HG03159 (cell line): ENCODE measurements around the gene NAP1L4.

Source experiments
- ATAC-seq: cut with Tn5 transposase; IDR thresholded peaks from one replicate; pipeline ENCODE4 v1.9.1; 2021; ENCODE audit warnings: mild to moderate bottlenecking, moderate library complexity; ENCODE audit not compliant: unreplicated experiment

The NAP1L4 gene

DNA sequence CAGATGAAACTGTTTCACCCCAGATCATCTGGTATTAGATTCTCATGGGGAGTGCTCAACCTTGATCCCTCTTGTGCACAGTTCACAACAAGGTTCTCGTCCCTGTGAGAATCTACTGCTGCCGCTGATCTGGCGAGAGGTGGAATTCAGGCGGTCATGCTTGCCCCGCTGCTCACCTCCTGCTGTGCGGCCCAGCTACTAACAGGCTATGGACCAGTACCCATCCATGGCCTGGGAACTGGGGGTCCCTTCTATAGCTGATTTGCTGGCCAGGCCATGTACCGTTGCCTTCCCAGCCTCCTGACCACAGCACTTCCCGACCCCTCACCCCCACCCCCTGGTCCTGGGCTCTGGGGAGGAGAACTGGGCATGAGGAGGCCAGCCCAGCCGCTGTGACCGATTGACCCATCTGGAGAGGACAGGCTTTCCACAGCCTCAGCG, 65.5 kb downstream of the NAP1L4 start:
- ATAC-seq = no peak

DNA sequence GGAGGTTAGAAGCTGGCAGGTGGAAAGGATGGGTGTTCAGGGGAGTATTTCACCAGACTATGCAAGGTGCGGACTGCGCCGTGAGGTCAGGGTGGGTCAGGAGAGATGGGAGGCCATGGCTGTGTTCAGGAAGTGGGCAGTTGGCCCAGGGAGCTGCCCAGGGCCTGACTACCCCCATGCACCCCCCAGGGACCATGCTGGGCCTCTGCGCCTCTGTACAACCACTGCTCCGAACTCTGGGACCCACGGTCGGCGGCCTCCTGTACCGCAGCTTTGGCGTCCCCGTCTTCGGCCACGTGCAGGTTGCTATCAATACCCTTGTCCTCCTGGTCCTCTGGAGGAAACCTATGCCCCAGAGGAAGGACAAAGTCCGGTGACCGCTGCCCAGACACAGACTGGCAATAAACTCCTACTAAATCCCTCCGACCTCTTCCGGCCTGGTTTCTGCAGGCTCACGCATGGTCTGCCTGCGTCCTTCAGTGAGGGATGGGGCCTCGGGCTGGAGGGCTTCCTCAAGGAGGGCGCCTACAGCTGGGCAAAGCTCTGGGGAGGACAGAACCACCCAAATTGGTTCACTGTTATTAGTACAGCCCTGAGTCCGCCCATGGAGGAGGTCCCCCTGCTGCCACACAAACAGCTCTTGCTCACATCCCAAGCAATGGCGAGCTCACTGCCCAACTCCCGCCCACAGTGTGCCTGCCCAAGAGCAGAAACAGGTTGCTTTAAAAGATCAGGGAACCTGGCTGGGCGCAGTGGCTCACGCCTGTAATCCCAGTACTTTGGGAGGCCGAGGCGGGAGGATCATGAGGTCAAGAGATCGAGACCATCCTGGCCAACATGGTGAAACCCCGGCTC, 67.1 kb downstream of the NAP1L4 start:
- ATAC-seq = no peak

DNA sequence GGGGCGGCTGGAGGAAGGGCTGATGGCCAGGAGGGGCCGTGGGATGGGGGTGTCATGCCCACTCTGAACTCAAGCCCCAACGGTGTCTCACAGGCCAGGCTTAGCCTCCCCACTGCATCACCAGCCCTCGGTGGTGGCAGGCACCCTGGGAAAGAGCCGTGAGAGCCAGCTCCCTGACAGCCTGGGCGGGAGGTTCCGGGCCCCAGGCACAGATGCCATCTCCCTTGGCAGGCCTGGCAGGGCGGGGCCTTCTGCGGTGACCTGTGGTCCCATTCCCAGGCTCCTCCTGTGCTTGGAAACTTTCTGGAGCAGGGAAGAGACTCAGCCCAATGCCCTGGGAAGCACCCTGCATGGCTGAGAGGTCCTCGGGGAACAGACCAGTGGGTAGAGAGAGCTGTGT, 67.7 kb downstream of the NAP1L4 start:
- no peak for ATAC-seq

DNA sequence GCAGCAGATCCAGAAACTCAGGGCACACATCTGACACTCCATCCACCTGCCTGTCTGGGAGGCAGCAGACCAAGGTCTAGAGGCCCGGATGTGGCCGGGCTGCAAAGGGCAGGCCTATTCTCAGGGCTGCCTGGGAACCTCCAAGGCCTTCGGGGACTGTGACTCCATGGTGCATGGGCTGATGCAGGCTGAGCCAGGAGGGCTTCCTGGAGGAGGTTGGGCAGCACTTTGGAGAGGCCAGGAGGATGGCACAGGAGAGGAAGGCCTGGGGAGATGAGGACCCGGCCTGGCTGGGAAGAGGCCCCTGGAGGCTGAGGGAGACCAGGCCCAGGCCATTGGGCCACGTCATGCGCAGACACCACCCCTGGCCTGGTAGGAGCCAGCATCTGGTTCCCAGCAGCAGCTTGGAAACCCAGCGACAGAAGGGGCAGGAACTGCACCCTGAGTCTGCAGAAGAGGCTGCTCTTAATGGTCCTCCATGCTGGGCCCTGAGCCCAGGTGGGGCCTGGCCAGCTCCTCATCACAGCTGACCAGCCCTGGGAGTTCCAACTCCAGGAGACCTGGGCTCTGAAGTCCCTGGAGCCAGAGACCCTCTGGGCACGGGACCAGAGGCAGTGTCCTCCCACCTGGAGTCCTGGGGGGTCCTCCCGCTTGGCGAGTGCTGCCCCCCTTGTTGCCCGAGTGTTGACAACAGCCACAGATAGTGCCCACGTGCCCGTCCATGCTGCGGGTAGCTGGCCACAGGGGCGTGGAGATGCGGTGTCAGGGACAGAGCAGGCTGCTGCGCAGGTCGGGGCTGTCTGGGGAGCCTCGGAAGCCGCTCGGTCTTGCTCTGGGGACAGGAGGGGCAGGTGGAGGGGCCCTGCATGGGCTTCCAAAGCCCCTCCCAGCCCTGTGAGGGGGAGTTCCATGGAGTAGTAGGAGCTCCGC, 68.4 kb downstream of the NAP1L4 start:
- no peak for ATAC-seq

DNA sequence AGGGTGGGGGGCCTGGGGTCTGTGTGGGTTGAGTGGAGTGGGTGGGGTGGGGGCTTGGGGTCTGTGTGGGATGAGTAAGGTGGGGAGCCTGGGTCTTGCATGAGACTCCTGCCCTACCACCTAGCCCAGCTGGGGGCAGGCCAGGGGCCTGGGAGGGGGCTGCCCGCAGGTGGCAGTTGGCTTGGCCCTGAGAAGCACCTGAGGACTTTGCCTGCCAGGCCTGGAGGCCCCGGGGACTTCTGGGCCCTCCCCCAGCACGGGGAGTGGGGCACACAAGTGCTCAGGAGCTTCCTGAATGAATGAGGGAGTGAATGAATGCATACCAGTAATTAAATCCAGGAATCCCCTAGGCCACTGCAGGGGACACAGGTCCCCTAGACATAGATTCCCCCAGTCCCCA, 69.5 kb downstream of the NAP1L4 start:
- ATAC-seq = no peak

DNA sequence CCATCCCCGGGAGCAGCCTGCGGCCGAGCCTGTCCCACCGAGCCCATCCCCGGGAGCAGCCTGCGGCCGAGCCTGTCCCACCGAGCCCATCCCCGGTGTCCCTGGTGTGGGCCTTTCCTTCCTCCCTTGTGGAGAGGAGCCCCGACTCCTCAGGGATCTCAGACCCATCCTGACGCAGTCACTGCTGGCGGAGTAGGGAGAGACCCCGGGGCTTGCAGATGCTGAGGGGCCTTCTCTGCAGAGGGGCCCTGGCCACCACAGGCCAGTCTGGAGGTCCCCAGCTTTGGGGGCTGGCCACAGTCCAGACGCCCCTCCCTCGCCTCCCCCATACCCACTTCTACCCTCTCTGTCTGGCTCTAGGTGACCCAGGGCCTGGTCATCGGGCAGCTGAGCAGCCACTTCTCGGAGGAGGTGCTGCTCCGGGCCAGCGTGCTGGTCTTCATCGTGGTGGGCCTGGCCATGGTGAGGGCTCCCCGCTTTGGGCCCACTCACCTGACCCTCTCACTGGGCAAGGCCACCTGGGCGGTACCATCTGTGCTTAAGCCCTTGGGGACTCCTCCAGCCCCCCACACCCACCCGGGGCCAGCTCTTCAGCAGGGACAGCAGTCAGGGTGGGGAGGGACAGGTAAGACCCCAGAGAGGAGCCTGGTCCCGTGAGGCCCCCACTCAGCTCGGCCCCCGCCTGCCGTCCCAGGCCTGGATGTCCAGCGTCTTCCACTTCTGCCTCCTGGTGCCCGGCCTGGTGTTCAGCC, 70.2 kb downstream of the NAP1L4 start:
- ATAC-seq = no peak

DNA sequence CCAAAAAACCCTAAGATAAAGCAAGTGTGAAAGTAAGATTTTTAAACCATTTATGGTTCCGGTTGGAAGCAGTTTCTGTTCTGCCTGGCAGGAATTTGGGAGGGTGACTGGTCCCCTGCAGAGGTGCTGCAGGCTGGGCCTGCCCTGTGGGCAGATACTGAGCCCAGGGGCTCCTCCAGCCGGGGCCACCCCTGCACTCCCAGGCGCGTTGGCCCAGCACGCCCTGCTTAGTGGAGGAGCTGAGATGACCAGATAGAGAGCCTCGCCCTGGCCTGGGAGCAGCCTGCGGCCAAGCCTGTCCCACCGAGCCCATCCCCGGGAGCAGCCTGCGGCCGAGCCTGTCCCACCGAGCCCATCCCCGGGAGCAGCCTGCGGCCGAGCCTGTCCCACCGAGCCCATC, 70.9 kb downstream of the NAP1L4 start:
- ATAC-seq = no peak

DNA sequence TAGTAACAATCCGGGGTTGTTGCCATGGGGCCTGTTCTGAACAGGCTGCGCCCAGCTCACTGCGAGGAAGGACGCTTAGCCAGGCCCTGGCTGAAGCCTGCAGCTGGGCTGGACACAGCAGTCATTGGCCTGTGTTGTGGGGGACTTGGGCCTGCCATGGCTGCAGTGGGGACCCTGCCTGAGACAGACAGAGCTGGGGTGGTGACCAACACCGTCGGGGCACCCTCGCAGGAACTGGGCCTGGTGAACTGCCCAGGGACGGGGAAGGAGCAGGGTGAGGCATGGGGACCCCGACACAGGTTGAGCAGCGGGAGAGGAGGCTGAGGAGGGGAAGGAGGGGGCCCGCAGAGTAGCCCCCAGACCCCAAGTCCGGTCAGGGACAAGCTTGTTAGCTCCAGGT, 71.8 kb downstream of the NAP1L4 start:
- no peak for ATAC-seq

DNA sequence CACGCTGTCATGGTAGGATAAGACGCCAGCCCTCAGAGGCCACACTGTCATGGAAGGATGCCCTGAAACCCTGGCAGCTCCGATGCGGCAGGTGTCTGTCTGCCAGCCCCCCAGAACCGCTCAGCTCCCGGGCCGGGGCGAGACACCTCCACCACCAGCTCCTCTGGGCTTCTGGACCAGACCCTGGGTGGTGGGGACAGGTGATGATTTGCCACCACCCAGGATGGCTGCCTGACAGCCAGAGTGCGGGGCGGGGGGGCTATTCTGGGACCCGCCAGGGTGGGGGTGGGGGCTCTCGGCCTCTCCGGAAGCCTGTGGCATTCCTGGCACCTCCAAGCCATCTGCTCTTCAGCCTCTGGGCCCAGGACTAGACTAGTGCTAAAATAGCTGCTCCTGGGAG, 72.3 kb downstream of the NAP1L4 start:
- ATAC-seq = no peak

DNA sequence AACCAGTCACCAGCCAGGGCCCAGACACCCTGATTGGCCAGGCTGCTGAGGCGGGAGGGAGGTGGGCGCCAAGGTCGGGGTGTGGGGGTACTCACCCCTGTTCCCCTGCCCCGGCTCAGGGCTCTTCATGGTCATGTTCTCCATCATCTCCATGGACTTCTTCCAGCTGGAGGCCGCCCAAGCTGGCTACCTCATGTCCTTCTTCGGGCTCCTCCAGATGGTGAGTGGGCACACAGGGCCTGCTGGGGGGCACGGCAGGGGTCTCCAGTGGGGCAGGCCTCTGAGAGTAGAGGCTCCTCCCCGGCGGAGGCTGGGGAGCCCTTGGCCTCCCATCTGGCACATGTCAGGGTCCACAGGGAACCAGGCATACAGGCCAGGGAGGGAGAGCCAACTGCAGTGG, 72.9 kb downstream of the NAP1L4 start:
- ATAC-seq = no peak

DNA sequence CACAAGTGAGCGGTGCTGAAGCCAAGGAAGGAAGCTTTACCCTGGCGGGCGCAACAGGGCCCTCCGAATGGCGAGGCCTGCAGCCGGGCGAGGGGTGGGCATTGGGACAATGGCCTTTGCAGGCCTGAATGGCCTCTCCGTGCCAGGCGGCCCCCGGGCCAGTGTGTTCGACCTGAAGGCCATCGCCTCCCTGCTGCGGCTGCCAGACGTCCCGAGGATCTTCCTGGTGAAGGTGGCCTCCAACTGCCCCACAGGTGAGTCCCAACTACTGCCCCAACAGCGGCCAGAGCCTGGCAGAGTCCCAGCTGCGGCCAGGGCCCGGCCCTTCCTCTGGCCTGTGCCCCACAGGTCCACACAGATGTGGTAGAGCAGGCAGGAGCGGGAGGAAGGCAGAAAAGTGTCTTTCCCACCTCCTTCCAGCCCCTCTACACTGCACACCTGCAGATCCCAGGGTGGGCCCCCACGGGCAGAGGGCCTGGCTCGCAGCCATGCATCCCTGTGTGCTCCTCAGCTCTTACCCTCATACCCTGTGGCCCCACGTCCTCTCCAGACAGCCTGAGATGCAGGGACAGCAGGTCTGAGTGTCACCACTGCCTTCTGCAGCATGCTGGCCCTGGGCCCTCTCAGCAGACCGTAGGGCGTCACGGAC, 74.2 kb downstream of the NAP1L4 start:
- ATAC-seq = no peak

DNA sequence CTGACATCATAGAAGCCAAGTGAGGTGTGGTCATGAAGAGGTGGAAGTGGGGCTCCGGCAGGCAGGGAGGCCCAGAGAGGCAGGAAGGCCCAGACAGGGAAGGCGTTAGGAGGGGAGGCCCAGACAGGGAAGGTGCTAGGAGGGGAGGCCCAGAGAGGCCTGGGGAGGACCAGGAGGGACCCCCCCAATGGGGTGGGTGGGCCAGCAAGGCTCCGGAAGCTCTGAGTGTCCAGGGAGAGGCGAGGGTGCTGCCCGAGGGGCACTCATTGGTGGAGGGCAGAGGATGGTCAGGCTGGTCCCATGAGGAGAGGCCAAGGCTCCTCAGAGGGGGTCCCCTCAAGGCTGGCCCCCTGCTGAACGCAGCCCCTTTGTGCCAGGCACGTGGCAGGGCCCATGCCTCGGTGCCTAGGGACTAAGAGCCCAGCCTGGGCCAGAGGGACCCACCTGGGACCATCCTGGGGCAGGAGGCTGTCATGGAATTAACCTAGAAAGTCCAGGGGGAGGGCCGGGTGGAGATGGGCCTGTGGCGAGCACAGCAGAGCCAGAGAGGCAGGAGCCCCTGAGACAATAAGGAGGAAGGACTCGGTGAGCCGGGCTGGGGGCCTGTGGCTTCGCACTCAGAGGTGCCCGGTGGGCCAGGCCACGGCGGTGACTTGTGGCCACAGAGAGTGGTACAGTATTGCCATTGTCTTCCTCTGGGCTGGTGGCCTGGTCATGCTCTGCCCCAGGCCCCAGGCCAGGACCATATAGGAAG, 75.1 kb downstream of the NAP1L4 start:
- no peak for ATAC-seq

DNA sequence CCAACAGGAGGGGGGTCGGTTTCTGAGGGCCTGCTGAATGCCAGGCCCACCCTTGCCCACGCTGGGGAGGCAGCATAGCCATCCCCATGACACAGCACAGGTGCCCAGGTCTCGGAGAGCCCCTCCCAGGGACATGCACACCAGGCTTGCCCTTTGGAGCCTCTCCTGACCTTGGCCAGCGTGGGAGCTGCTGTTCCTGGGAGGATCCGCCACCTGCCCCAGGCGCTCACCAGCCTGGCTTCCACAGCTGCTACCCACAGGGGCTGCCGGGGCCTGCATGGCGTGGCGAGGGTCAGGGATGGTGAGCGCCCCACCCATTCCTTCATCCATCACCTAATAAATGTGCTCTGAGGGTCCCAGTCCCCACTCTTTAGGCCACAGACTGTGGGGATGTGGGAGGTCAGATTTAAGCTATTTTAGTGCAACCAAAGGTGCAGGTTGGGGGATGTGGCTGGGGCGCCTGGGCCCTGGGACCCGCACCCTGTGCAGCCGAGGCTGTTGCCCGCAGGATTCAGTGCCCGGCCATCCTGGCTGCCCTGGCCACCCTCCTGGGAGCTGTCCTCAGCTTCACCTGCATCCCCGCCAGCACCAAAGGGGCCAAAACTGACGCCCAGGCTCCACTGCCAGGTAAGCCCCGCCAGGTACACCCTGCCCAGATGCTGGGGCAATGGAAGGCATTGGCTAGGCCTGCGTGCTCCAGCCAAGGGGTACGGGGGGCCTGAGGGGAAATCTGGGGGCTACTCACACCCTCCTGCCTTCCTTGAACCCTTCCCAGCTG, 75.8 kb downstream of the NAP1L4 start:
- ATAC-seq = no peak

DNA sequence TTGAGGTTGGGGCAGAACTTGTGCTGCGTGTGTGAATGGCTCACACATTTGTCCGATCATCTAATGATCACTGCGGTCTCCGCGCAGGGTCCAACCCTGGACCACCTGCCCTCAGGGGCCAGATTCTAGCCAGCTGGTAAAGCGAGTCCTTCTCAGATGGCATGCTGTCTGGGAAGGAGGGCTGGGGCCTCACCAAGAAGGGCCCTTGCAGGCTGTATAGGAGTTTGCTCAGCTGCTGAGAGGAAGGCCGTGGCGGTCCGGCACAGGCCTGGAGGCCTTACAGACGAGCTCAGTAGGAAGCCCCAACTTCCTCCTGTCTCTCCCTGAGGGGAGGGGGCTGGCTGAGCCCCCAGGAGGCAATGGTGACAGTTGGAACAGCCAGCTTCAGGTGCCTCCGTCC, 76.7 kb downstream of the NAP1L4 start:
- no peak for ATAC-seq

DNA sequence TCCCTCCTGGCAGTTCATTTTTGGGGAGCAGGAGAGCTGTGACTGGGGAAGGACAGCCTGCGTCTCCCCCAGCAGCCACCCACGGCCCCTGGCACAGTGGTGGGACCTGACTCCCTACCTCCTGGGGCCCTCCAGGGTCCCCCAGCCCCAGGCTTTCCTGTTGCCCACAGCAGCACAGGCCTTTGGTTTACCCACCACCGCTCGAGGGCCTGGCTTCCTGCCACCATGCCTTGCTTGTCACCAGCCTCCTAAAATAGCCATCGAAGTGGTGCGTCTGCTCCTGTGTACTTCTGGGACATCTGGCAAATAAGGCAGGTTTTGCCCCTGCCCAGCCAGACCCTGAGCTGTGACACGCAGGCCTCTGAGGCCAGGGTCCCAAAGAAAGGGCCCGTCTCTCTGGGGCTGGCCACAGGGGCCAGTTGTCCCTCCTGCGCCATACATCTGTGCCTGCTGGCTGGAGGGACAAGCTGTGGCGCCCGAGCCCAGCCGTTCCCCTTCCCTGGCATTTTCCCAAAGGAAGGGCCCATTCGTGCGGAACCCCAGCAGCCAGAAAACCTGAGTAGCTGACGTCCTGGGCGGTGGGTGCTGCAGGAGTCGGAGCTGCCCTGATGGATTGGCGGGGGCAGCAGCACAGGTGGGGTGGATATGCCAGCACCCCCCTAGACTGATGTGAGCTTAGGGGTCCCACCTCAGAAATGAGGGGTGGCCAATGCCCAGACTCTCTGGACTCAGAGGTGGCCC, 77.5 kb downstream of the NAP1L4 start:
- no peak for ATAC-seq

DNA sequence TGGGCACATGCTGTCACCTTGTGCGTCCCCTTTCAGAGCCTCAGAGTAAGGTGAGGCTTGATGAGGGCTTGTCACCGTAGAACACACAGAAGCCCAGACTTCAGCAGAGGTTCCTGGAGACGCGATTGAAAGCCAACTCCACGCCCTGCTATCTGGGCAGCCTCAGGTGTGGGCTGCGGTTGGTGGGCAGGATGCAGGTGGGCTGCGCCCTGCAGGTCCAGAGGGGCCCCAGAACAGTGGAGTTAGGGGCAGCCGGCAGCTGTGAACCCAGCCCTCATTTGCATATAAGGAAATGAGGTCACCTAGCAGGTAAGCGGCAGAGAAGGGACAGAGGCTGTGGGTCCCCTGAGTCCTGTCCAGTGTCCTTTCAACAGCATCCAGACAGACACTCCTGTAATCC, 78.4 kb downstream of the NAP1L4 start:
- ATAC-seq = no peak

DNA sequence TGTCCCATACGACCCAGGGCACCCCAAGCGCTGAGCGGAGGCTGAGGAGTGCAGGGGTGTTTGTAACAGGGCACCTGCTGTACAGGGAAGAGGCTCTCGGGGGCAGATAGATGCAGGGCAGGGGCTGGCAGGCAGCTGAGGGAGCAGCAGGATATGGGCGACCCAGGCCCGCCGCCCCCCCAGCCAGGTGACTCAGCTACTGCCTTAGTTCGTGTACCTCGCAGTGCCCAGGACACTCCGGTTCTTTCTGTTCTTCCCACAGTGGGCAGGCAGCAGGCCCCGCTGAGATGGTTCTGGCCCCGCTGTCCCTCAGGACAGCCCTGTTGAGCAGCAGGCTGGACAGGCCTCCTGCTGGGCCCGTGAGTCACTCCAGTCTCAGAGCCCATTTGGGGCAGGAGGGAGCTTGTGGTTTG, 79.1 kb downstream of the NAP1L4 start:
- ATAC-seq = no peak

DNA sequence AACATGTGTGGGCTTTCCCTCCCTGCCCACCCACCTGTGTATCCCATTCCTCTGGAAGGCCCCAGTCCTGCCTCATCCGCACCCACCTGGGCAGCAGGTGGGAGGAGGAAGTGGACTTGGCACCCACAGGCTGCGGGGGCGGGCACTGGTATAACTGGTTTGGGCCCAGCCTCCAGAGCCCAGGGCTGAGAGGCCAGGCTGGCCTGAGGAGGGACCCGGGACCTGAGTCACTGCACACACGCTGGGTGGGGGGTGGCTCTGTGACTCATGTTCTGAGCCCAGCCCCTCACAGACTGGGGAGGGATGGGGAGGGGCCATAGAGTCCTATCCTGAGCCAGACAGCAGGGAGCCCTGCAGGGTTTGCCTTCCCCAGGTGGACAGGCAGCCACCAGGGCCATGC, 79.6 kb downstream of the NAP1L4 start:
- no peak for ATAC-seq
